ENCODE results near the gene EIF3CL.
"Not testable (repeated sequence)": the region's sequence is repeated elsewhere in the genome, so short reads cannot be mapped to it uniquely, and the experiment has no call there.

The EIF3CL gene, protein sequence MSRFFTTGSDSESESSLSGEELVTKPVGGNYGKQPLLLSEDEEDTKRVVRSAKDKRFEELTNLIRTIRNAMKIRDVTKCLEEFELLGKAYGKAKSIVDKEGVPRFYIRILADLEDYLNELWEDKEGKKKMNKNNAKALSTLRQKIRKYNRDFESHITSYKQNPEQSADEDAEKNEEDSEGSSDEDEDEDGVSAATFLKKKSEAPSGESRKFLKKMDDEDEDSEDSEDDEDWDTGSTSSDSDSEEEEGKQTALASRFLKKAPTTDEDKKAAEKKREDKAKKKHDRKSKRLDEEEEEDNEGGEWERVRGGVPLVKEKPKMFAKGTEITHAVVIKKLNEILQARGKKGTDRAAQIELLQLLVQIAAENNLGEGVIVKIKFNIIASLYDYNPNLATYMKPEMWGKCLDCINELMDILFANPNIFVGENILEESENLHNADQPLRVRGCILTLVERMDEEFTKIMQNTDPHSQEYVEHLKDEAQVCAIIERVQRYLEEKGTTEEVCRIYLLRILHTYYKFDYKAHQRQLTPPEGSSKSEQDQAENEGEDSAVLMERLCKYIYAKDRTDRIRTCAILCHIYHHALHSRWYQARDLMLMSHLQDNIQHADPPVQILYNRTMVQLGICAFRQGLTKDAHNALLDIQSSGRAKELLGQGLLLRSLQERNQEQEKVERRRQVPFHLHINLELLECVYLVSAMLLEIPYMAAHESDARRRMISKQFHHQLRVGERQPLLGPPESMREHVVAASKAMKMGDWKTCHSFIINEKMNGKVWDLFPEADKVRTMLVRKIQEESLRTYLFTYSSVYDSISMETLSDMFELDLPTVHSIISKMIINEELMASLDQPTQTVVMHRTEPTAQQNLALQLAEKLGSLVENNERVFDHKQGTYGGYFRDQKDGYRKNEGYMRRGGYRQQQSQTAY

GRCh38 chr16:28403220-28404072 is at the start of gene EIF3CL:
EIF3CL (minus strand) TSS chr16:28403841; CDS start chr16:28403618, 223 bp downstream.
- not testable (repeated sequence) for H3K27ac ChIP-seq (ENCODE audit: low read depth, low read length); H3K4me1 ChIP-seq (ENCODE audit: control insufficient read depth, insufficient read depth, low read length); H3K9ac ChIP-seq (ENCODE audit: low read length); H3K36me3 ChIP-seq (ENCODE audit: control insufficient read depth, insufficient read depth, low read length); H3K9me3 ChIP-seq (ENCODE audit: control insufficient read depth, insufficient read depth, low read depth, low read length); H3K27me3 ChIP-seq (ENCODE audit: control insufficient read depth, insufficient read depth, low read length)
- peak within 1 kb of the TSS; percentile 51 for H3K4me3 ChIP-seq (ENCODE audit: low read depth, low read length)

GRCh38 chr16:28447081-28447480 is 43.4 kb upstream of the EIF3CL start:
- not testable (repeated sequence) for H3K36me3 ChIP-seq (ENCODE audit: control insufficient read depth, insufficient read depth, low read length); H3K9ac ChIP-seq (ENCODE audit: low read length); H3K4me1 ChIP-seq (ENCODE audit: control insufficient read depth, insufficient read depth, low read length); H3K4me3 ChIP-seq (ENCODE audit: low read depth, low read length); H3K9me3 ChIP-seq (ENCODE audit: control insufficient read depth, insufficient read depth, low read depth, low read length); H3K27ac ChIP-seq (ENCODE audit: low read depth, low read length); H3K27me3 ChIP-seq (ENCODE audit: control insufficient read depth, insufficient read depth, low read length)

GRCh38 chr16:28446388-28446787 is 42.7 kb upstream of the EIF3CL start:
- H3K4me1 ChIP-seq (ENCODE audit: control insufficient read depth, insufficient read depth, low read length); H3K9me3 ChIP-seq (ENCODE audit: control insufficient read depth, insufficient read depth, low read depth, low read length); H3K36me3 ChIP-seq (ENCODE audit: control insufficient read depth, insufficient read depth, low read length); H3K27me3 ChIP-seq (ENCODE audit: control insufficient read depth, insufficient read depth, low read length); H3K4me3 ChIP-seq (ENCODE audit: low read depth, low read length); H3K27ac ChIP-seq (ENCODE audit: low read depth, low read length); H3K9ac ChIP-seq (ENCODE audit: low read length): not testable (repeated sequence)

DNA sequence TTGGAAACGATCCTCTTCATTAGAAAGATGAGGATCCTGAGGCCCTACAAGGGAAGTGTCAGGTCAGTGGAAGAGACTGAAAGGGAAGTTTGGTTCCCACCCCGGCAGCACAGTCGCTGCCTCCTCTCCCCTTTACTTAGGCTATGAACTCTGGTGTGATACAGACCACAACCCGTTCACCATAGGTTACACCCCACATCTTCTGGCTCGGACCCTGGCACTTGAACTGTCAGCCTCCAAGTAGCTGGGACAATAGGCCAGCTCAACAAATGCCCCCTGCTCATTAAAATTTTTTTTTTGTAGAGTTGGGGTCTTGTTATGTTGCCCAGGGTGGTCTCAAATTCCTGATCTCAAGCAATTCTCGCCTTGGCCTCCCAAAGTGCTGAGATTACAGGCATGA is 40.3 kb upstream of the EIF3CL start:
- H3K9me3 ChIP-seq (ENCODE audit: control insufficient read depth, insufficient read depth, low read depth, low read length); H3K36me3 ChIP-seq (ENCODE audit: control insufficient read depth, insufficient read depth, low read length); H3K4me3 ChIP-seq (ENCODE audit: low read depth, low read length); H3K4me1 ChIP-seq (ENCODE audit: control insufficient read depth, insufficient read depth, low read length); H3K9ac ChIP-seq (ENCODE audit: low read length); H3K27me3 ChIP-seq (ENCODE audit: control insufficient read depth, insufficient read depth, low read length); H3K27ac ChIP-seq (ENCODE audit: low read depth, low read length): not testable (repeated sequence)

- not testable (repeated sequence) for H3K36me3 ChIP-seq (ENCODE audit: control insufficient read depth, insufficient read depth, low read length); H3K4me3 ChIP-seq (ENCODE audit: low read depth, low read length); H3K27ac ChIP-seq (ENCODE audit: low read depth, low read length); H3K9ac ChIP-seq (ENCODE audit: low read length); H3K4me1 ChIP-seq (ENCODE audit: control insufficient read depth, insufficient read depth, low read length); H3K9me3 ChIP-seq (ENCODE audit: control insufficient read depth, insufficient read depth, low read depth, low read length); H3K27me3 ChIP-seq (ENCODE audit: control insufficient read depth, insufficient read depth, low read length)
Observed at GRCh38 chr16:28438899-28439298, 35.3 kb upstream of the EIF3CL start.

DNA sequence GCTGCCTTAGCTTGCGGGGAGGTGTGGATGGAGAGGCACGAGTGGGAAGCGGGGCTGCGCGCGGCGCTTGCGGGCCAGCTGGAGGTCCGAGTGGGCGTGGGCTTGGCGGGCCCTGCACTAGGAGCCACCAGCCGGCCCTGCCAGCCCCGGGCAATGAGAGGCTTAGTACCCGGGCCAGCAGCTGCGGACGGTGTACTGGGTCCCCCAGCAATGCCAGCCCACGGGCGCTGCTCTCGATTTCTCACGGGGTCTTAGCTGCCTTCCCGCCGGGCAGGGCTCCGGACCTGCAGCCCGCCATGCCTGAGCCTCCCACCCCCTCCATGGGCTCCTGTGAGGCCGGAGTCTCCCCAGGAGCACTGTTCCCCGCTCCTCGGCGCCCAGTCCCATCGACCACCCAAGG is 31.7 kb upstream of the EIF3CL start:
- not testable (repeated sequence) for H3K27ac ChIP-seq (ENCODE audit: low read depth, low read length); H3K9ac ChIP-seq (ENCODE audit: low read length); H3K4me1 ChIP-seq (ENCODE audit: control insufficient read depth, insufficient read depth, low read length); H3K4me3 ChIP-seq (ENCODE audit: low read depth, low read length); H3K9me3 ChIP-seq (ENCODE audit: control insufficient read depth, insufficient read depth, low read depth, low read length); H3K36me3 ChIP-seq (ENCODE audit: control insufficient read depth, insufficient read depth, low read length); H3K27me3 ChIP-seq (ENCODE audit: control insufficient read depth, insufficient read depth, low read length)

GRCh38 chr16:28426060-28426680 is 22.5 kb upstream of the EIF3CL start:
- not testable (repeated sequence) for H3K27ac ChIP-seq (ENCODE audit: low read depth, low read length); H3K9me3 ChIP-seq (ENCODE audit: control insufficient read depth, insufficient read depth, low read depth, low read length); H3K4me1 ChIP-seq (ENCODE audit: control insufficient read depth, insufficient read depth, low read length); H3K27me3 ChIP-seq (ENCODE audit: control insufficient read depth, insufficient read depth, low read length); H3K4me3 ChIP-seq (ENCODE audit: low read depth, low read length); H3K36me3 ChIP-seq (ENCODE audit: control insufficient read depth, insufficient read depth, low read length); H3K9ac ChIP-seq (ENCODE audit: low read length)

DNA sequence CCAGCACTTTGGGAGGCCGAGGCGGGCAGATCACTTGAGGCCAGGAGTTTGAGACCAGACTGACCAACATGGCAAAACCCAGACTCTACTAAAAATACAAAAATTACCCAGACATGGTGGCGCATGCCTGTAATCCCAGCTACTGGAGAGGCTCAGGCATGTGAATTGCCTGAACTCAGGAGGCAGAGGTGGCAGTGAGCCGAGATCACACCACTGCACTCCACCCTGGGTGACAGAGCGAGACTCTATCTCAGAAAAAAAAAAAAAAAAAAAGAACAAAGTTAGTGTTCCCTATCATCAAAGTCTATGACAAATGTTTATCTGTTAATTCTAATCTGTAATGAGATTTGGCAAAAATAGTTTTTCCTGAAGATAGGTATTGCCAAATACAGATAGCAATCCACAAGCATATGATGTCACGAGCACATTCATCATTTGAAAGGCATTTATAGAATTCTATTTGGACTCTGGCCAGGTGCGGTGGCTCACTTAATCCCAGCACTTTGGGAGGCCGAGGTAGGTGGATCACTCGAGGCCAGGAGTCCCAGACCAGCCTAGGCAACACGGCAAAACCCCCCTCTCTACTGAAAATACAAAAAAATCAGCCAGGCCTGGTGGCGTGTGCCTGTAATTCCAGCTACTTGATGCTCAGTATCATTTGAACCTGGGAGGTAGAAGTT is 17.6 kb upstream of the EIF3CL start:
- not testable (repeated sequence) for H3K4me3 ChIP-seq (ENCODE audit: low read depth, low read length); H3K36me3 ChIP-seq (ENCODE audit: control insufficient read depth, insufficient read depth, low read length); H3K9ac ChIP-seq (ENCODE audit: low read length); H3K27ac ChIP-seq (ENCODE audit: low read depth, low read length); H3K27me3 ChIP-seq (ENCODE audit: control insufficient read depth, insufficient read depth, low read length); H3K9me3 ChIP-seq (ENCODE audit: control insufficient read depth, insufficient read depth, low read depth, low read length); H3K4me1 ChIP-seq (ENCODE audit: control insufficient read depth, insufficient read depth, low read length)

- H3K4me3 ChIP-seq (ENCODE audit: low read depth, low read length); H3K9ac ChIP-seq (ENCODE audit: low read length); H3K27ac ChIP-seq (ENCODE audit: low read depth, low read length); H3K27me3 ChIP-seq (ENCODE audit: control insufficient read depth, insufficient read depth, low read length); H3K9me3 ChIP-seq (ENCODE audit: control insufficient read depth, insufficient read depth, low read depth, low read length); H3K36me3 ChIP-seq (ENCODE audit: control insufficient read depth, insufficient read depth, low read length); H3K4me1 ChIP-seq (ENCODE audit: control insufficient read depth, insufficient read depth, low read length): not testable (repeated sequence)
Observed at GRCh38 chr16:28417033-28417432, 13.4 kb upstream of the EIF3CL start.

GRCh38 chr16:28414530-28414929 is 10.9 kb upstream of the EIF3CL start:
- H3K9ac ChIP-seq (ENCODE audit: low read length); H3K27me3 ChIP-seq (ENCODE audit: control insufficient read depth, insufficient read depth, low read length); H3K4me3 ChIP-seq (ENCODE audit: low read depth, low read length); H3K27ac ChIP-seq (ENCODE audit: low read depth, low read length); H3K36me3 ChIP-seq (ENCODE audit: control insufficient read depth, insufficient read depth, low read length); H3K4me1 ChIP-seq (ENCODE audit: control insufficient read depth, insufficient read depth, low read length); H3K9me3 ChIP-seq (ENCODE audit: control insufficient read depth, insufficient read depth, low read depth, low read length): not testable (repeated sequence)
